Measurements from ENCODE around the gene ZNF148.
"Not testable (repeated sequence)": the region's sequence is repeated elsewhere in the genome, so short reads cannot be mapped to it uniquely, and the experiment has no call there.

ZNF148 gene, protein sequence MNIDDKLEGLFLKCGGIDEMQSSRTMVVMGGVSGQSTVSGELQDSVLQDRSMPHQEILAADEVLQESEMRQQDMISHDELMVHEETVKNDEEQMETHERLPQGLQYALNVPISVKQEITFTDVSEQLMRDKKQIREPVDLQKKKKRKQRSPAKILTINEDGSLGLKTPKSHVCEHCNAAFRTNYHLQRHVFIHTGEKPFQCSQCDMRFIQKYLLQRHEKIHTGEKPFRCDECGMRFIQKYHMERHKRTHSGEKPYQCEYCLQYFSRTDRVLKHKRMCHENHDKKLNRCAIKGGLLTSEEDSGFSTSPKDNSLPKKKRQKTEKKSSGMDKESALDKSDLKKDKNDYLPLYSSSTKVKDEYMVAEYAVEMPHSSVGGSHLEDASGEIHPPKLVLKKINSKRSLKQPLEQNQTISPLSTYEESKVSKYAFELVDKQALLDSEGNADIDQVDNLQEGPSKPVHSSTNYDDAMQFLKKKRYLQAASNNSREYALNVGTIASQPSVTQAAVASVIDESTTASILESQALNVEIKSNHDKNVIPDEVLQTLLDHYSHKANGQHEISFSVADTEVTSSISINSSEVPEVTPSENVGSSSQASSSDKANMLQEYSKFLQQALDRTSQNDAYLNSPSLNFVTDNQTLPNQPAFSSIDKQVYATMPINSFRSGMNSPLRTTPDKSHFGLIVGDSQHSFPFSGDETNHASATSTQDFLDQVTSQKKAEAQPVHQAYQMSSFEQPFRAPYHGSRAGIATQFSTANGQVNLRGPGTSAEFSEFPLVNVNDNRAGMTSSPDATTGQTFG

DNA sequence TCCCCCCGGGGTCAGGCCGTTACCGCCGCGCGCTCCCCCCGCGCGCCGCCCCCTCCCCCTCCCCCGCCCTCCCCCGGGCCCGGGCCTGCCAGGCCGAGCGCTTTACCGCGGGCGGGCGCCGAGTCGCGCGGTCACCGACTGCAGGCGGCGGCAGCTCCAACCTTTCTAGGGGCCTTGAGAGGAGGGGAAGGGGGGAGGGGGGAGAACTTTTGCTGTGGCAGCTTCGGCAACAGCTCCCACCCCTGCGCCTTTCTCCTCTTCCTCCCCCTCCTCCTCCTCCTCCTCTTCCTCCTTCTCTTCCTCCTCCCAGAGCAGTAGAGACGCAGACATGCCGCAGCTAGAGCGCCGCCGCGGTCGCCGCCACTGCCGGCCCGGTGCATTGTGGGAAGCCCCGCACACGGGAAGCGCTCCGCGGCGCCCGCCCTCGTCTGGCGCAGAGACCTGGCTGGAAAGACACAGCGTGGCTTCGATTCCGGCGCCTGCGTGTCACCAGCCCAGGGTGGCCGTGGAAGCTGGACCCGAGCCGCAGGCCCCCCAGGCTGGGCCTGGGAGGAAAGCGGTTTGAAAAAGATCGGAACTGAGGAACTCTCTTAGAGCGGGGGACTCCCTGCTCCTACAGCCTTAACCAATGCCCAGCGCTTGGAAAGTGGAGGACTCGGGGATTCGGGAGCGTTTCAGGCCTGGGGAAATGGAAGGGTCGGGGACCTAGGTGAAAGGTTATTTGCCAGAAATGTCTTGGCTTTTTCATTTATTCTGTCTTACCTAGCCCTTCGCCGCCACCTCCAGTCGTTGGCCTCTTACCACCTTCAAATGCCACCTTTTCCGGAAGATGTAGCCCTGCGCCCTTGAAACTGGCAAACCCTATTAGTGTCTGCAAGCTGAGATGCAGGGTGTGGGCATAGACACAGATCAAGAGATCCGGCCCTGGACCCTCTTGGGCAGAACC, at the start of gene ZNF148:
ZNF148 (minus strand) TSS at position 330 of the 946 bp plus-strand sequence. CDS start 61,685 bp downstream, outside the sequence.
- in situ Hi-C loops (cut with HindIII; ENCODE audit: low sequenced_read_pairs): loop anchor here (5.0 kb wide), 1 partner anchor 103 kb away; no protein-coding TSS in a partner anchor

DNA sequence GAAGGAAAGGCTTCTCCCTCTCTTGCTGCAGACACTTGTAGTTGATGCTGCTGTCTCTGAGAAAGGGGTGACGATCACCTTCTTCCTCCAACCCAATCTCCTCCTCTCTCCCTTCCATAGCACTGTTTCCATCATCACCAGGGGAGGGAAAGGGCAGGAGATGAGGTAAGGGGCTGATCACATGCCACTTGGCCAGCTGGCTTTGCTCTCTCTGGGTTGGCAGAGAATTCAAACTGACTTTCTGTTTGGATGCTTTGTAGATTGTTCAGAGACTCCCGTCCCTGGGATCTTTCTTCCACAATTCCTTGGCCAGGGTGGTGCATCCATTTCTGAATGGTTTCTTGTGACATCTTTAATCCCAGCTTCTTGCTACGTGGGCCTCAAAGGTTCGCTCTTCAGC, 43.2 kb upstream of the ZNF148 start:
- in situ Hi-C loops (cut with HindIII; ENCODE audit: low sequenced_read_pairs): loop anchor here (5.0 kb wide), 1 partner anchor 66 kb away; no protein-coding TSS in a partner anchor

DNA sequence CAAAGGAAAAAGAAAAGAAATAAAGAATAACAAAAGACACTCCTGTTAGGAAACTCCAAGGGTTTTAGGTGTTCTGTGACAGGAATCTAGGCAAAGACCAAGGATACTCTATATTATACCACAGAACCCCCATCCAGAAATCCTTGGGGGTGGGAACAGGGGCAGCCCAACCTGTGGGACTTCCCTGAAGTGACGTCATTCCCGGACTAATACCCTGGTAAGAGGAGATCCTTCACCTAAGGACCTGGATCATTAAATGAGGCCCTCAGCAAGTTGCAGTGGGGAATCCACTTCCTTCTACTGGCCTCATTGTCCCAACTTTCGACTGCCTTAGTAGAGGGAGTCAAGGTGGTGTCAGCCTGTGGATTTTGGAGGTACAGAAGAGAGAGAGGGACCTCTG, 41.1 kb upstream of the ZNF148 start:
- in situ Hi-C loops (cut with HindIII; ENCODE audit: low sequenced_read_pairs): loop anchor here (5.0 kb wide), 1 partner anchor 64 kb away; no protein-coding TSS in a partner anchor

DNA sequence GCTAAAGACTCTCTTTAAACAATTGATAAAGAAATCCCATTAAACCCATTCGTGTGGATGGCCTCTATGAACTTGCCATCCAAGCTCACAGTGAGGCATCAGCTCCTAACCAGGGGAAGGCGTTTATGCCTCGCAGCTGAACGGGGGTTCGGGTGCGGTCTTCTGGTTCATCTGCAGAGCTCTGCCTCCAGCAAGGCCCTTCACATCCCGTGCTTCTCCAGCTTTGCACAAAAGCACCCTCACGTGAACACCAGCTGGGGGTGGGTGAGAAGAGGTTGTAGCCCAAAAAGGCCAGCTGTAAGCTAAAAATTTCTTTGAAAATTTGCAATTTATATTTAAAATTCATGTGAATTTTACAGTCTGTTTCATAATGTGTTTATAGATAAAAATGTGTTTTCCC, 39.5 kb upstream of the ZNF148 start:
- in situ Hi-C loops (cut with HindIII; ENCODE audit: low sequenced_read_pairs): loop anchor here (5.0 kb wide), 1 partner anchor 62 kb away; no protein-coding TSS in a partner anchor

DNA sequence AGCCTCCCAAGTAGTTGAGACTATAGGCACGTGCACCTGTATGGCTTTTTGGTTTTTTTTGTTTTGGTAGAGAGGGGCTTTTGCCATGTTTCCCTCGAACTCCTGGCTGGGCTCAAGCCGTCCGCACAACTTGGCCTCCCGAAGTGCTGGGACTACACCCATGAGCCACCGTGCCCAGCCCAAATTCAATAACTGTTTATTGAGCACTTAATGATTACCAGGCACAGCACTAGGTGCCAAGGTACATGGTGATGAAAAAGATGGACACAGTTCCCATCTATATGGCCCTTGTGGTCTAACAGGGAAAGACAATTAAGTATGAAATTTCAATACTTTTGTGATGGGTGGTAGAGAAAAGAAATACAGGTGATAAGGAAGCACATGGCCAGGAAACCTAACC, 35.8 kb upstream of the ZNF148 start:
- in situ Hi-C loops (cut with HindIII; ENCODE audit: low sequenced_read_pairs): no loop called here

DNA sequence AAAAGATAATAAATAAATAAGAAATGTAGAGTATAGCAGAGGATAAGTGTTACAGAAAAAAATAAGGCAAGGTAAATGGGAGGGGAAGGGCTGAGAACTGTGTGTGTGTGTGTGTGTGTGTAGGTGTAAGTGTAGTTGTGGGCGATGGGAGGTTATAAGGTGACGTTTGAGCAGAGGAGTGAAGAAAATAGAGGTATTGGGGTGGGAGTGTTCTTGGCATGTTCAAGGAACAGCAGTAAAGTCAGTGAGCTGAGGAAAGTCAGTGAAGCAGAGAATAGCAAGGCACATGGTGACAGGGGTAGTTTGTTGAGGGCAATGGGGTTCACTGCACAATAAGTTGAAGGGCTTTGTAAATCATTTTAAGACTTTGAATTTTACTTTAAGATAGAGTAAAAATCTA, 30.9 kb upstream of the ZNF148 start:
- in situ Hi-C loops (cut with HindIII; ENCODE audit: low sequenced_read_pairs): no loop called here

DNA sequence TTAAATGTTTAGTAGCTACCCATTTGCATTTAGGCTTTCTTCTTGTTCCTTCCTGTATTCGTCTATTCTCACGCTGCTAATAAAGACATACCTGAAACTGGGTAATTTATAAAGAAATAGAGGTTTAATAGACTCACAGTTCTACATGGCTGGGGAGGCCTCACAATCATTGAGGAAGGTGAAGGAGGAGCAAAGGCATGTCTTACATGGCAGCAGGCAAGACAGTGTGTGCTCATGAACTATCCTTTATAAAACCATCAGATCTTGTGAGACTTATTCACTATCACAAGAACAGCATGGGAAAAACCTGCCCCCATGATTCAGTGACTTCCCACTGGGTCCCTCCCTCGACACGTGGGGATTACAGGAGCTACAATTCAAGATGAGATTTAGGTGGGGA, 30.4 kb upstream of the ZNF148 start:
- in situ Hi-C loops (cut with HindIII; ENCODE audit: low sequenced_read_pairs): not testable (repeated sequence)

DNA sequence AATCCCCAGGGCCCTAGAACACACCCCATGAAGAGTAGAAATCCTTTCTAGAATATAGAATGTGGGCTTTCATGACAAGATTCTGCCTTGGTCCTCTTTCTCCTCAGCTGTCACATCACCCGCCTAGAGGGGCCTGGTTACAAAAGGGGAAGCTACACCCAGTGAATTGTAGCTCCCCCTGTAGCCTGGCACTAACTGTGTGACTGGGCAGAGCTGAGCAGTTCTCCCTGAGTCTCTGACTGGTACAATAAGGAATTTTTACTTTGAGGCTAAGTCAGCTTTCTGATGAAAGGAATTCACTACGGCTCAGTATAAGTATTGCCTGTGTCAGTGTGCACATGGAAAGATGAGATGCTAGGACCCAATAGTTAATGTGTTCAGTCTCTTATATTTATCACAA, 28.7 kb upstream of the ZNF148 start:
- in situ Hi-C loops (cut with HindIII; ENCODE audit: low sequenced_read_pairs): no loop called here

DNA sequence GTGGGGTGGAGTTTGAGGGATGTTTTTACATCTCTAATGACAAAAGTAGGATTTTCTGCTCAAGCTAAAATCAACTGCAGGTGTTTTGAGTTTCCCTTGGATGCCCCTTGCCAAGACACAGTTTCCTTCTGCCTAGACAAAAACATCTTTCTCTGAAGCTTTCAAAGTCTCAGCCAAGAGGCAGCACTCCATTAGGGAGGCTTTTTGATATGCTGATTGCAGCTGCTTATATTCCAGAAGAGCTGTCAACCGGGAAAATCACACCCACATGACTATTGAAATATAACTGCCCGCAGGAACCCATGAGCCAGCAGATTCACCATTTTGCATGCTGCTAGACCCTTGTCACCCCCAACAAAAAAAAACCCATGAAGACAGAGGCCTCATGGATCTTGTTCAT, 27.5 kb upstream of the ZNF148 start:
- in situ Hi-C loops (cut with HindIII; ENCODE audit: low sequenced_read_pairs): no loop called here

DNA sequence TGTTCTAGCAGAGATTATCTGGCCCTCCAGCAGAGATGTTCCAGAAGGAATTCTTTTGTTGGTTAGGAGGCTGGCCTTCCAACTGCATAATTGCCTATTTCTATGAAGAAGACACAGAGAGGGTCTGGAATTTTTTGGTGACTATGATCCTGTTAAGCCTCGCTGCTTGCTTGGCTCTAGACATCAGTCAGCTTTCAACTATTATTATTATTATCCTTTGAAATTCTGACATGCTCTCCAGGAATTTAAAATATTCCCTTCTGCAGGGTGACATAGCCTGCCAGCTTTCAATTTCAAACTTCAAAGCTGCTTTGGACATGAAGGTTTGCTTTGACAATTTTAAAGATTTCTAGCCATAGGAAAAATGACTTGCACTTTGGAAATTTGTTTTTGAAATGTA, 26.3 kb upstream of the ZNF148 start:
- in situ Hi-C loops (cut with HindIII; ENCODE audit: low sequenced_read_pairs): no loop called here

DNA sequence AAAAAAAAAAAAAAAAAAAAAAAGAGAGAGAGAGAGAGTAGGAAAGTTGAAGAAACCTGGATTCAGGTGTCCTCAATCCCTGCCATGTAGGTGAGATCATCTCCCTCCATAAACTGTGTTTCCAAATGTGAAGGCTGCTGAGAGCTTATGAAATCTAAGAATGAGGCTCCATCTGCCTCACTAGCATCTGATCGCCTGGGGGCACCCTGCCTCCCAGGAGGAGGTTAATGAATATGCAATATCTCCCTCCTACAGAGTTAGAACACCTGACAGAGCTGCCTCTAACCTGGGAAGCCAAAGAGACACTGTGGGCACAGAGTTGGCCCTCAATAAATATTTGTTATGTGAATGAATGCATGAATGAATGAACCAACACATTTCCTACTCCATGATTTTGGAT, 23.8 kb upstream of the ZNF148 start:
- in situ Hi-C loops (cut with HindIII; ENCODE audit: low sequenced_read_pairs): no loop called here

DNA sequence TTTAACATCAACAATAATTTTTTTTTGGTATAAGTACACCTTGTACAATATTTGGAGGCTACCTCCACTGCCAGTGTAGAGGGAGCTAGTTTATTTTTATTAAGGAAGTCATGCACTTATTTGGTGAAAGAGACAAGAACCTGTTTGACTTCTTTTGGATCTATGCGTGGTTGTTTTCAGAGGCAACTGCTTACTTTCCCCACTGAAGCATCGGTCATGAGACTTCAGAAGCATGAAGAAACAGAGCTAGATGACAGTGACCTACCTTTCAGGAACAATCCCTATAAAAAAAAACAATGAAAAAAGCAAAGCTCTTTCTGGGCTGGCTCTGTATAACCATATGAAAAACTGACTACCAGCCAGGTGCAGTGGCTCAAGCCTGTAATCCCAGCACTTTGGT, 20.0 kb upstream of the ZNF148 start:
- in situ Hi-C loops (cut with HindIII; ENCODE audit: low sequenced_read_pairs): no loop called here

DNA sequence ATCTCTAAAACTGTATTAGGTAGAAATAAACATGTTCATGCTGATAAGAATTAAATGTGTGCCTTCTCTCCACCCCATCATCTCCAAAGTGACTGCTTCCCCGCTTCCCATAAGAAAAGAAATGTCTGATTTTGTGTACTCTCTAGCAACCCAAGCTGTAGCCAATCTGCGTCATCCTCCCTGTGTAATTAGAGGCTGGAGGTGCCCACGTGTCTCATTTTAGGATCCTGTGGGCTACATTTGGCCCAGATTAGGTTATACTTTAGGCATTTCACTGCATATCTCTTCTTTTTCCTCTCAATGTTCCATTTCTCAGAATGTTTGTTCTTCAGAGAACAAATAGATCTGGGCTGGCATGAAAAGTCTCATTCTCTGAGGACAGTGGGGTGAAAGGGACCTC, 19.3 kb upstream of the ZNF148 start:
- in situ Hi-C loops (cut with HindIII; ENCODE audit: low sequenced_read_pairs): no loop called here

DNA sequence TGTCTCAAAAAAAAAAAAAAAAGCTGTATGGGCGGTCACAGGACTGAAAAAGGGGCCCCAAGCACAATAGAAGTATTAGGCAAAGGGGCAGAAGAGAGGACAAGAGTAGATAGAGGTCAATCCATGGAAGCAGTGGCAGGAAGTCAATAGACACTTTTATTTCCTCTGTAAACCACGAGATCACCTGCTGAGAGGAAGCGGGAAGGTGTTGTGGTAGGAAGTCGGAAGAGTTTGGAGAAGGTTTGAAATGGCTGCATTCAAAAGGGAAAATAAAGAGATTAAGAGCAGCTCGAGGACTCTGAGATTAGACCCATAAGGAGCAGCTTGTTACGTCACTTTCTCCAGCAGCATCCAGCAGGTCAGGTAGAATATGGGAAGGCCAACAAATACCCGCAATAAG, 14.2 kb upstream of the ZNF148 start:
- in situ Hi-C loops (cut with HindIII; ENCODE audit: low sequenced_read_pairs): no loop called here

DNA sequence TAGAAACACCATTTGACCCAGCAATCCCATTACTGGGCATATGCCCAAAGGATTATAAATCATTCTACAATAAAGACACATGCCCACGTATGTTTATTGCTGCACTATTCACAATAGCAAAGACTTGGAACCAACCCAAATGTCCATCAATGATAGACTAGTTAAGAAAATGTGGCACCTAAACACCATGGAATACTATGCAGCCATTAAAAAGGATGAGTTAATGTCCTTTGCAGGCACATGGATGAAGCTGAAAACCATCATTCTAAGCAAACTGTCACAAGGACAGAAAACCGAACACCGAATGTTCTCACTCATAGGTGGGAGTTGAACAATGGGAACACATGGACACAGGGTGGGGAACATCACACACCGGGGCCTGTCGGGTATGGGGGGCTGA, 13.2 kb upstream of the ZNF148 start:
- in situ Hi-C loops (cut with HindIII; ENCODE audit: low sequenced_read_pairs): not testable (repeated sequence)

DNA sequence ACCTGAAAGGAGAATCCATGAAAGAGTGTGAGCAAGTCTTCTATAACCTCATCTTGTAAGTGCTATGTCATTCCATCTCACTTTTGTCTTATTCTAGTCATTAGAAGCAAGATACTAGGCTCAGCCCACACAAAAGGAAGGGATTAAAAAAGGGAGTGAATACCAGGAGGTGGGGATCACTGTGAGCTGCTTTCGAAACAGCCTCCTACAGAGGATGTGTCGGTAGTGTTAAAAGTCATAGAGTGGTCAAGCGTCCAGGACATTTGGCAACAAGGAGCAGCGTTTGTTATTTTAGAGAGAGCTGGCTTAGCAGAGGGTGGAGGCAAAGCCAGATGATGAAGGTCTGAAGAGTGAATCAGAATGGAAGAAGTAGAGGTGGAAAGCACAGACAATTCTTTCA, 11.7 kb upstream of the ZNF148 start:
- in situ Hi-C loops (cut with HindIII; ENCODE audit: low sequenced_read_pairs): no loop called here

DNA sequence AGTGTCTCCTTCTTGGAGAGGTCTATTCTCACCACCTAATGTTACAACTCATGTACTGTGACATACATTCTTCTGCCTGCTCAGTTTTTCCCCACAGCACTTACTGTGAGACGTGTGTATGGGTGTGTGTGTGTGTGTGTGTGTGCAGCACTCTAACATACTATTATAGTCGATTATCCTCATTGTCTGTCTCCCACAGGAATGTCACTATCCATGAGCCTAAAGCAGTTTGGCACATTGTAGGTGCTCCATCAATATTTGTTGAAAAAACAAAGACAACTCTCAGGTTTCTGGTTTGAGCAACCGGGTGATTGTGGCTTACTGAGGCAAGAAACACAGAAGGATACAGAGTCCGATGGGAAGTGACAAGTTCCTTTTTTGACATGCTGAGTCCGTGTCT, 8.6 kb upstream of the ZNF148 start:
- in situ Hi-C loops (cut with HindIII; ENCODE audit: low sequenced_read_pairs): no loop called here

DNA sequence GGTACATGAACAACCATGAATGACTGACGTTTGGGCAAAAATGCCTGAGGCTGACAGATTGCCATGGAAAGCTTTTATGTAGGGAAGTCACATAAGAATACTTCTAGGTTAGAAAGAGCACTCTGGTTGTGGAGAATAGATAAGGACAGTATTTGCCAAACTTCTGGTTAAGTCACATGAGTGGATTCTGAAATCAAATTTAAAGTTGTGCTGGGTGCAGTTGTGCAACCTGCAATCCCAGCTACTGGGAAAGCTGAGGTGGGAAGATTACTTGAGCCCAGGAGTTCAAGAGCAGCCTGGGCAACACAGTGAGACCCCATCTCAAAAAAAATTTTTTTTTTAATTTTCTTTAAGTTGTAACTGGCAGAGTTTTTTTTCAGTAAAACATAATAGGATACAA, 7.2 kb upstream of the ZNF148 start:
- in situ Hi-C loops (cut with HindIII; ENCODE audit: low sequenced_read_pairs): no loop called here

DNA sequence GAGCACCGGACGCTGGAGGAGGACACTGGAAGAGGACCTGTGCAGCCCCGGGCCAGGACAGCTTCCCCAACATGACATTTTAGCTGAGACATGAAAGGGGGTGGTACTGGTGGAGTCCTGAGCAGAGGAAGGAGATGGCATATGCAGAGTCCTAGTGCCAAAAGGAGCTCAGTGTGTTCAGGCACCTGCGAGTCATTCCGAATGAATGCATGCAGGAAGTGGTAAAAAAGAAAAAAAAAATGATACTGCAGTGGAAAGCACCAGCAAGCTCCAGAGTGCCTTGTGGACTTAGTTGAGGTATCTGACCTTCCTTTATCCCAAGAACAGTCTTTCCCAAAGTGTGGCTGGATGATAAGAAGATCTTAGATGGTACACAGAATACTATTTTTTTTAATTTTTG, 6.6 kb upstream of the ZNF148 start:
- in situ Hi-C loops (cut with HindIII; ENCODE audit: low sequenced_read_pairs): no loop called here

DNA sequence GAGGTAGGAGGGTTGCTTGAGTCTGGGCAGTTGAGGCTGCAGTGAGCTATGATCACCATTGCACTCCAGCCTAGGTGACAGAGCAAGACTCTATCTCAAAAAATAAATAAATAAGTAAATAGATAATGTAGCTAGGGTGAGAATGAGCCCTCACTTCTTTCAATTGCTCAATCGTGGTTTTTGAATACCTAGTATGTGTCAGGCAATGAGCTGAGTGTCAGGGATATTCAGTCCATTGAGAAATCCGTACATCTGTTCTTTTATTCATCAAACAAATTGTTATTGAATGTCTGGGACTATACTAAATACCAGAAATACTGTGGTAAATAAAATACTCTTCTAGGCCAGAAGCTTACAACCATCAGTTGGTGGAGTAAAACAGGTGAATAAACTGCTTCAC, 6.2 kb upstream of the ZNF148 start:
- in situ Hi-C loops (cut with HindIII; ENCODE audit: low sequenced_read_pairs): no loop called here

DNA sequence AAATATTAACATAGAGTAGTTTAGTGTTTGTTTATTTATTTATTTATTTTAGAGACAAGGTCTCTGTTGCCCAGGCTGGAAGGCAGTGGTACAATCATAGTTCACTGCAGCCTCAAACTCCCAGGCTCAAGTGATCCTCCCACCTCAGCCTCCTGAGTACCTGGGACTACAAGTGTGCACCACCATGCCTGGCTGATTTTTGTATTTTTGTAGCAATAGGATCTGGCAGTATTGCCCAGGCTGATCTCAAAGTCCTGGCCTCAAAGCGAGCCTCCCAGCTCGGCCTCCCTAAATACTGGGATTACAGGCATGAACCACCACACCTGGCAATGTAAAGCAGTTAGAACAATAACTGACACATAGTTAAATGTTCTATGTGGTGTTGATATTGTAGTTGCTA, 4.4 kb upstream of the ZNF148 start:
- in situ Hi-C loops (cut with HindIII; ENCODE audit: low sequenced_read_pairs): loop anchor here (5.0 kb wide), 1 partner anchor 107 kb away; no protein-coding TSS in a partner anchor
